ENCODE results near the gene LRRC3. TPM values are rescaled to one million over a fixed set of nuclear protein-coding genes. Genes with fewer than 3 reads are reported as not detected.

The LRRC3 gene
- total and polyA plus RNA-seq, 2 of the 8 experiments (the other 6 are each of a cell fraction or from before 2014, with no cell fraction given): 3.1 to 5.4 TPM

GRCh38 chr21:44444286-44444931 lies 10.9 kb upstream of the LRRC3 start (continued):
- TF ChIP-seq RAD21 (IDR thresholded peaks at IDR 0.05 in 1 of 2, conservative IDR thresholded peaks at IDR 0.05 in 1 of 2; ENCODE audit: low read depth in 2 of 2, low read length in 2 of 2) (peak; percentile 57 to 62), TAF7 (optimal IDR thresholded peaks at IDR 0.05; ENCODE audit: borderline replicate concordance, low read depth, low read length) (no peak), ZNF274 (IDR thresholded peaks at IDR 0.05; ENCODE audit: borderline replicate concordance, extremely low read depth, low read length) (no peak), CEBPB (IDR thresholded peaks at IDR 0.05; ENCODE audit: low read depth, low read length) (0 out of 2 replicates have a peak, but pooled peaks have one; percentile 4), RFX5 (IDR thresholded peaks at IDR 0.05; ENCODE audit: borderline replicate concordance, low read depth, low read length) (0 out of 2 replicates have a peak, but pooled peaks have one; percentile 10), YY1 (IDR thresholded peaks at IDR 0.05; ENCODE audit: low read depth, low read length) (no peak), SP1 (IDR thresholded peaks at IDR 0.05; ENCODE audit: low read depth, low read length) (no peak), BACH1 (IDR thresholded peaks at IDR 0.05; ENCODE audit: low read length) (no peak)

All from H1 (cell line).